Measurements from ENCODE around the gene CADM1. TPM values are rescaled to one million over a fixed set of nuclear protein-coding genes. Genes with fewer than 3 reads are reported as not detected.

CADM1 gene
- total RNA-seq, 4 donors from 2014 or later: 7.4 to 61.5 (median 28.5) TPM

DNA sequence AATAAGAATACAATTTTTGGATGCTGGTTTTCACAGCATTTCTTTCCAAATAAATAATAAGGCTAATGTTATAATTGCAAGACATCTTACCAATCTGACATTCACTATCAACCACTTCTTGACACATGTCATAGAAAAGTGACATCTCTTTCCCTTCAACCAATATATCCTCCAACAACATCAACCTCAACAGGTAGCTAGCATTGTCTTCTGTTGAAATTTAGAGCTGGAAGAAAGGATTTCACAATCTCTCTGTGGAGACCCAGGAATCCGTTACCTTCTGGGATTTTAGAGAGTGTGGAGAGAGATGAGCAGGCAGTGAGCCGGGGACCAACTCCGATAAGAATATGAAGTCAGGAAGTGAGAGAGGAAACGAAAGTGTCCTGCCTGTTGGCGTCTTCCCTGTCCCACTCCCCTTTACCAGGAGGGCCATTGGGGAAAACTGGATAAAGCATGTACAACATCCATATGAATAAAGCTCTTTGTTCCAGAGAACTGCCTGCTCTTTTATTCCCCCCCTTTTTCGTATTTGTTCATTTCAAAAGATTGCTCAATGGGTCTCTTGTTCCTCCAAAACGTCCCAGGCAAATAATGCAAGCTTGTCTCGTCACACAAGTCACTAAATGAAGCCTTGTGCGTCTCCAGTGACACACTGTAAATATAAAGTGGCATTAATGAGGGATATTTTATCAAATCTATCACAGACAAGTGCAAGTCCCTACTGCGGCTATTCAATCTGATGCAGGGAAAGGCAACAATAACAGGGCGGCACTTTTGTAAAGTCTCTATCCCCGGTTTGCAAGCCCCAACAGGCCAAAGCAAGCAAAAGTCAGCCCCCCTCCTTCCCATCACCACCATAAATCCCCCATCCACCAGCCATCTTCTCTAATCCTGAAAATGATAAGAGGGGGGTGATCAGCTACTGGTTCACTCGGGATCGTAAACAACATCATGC lies 3.4 kb downstream of the CADM1 start:
- TF ChIP-seq POLR2A (IDR thresholded peaks at IDR 0.05): no peak
- TF ChIP-seq, protein P1, sequence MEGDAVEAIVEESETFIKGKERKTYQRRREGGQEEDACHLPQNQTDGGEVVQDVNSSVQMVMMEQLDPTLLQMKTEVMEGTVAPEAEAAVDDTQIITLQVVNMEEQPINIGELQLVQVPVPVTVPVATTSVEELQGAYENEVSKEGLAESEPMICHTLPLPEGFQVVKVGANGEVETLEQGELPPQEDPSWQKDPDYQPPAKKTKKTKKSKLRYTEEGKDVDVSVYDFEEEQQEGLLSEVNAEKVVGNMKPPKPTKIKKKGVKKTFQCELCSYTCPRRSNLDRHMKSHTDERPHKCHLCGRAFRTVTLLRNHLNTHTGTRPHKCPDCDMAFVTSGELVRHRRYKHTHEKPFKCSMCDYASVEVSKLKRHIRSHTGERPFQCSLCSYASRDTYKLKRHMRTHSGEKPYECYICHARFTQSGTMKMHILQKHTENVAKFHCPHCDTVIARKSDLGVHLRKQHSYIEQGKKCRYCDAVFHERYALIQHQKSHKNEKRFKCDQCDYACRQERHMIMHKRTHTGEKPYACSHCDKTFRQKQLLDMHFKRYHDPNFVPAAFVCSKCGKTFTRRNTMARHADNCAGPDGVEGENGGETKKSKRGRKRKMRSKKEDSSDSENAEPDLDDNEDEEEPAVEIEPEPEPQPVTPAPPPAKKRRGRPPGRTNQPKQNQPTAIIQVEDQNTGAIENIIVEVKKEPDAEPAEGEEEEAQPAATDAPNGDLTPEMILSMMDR (IDR thresholded peaks at IDR 0.05): no peak
- intact Hi-C loops (cut with DNase I; ENCODE audit: low total_unique reads): no loop called here
- H3K36me3 ChIP-seq: no peaks in the 10 kb centered on the region
- DNase-seq: no peak
- peaks cover 0 to 7% of the 10 kb centered on the region in 2 donors for H3K4me1 ChIP-seq
- peaks cover 0 to 3% of the 10 kb centered on the region in 2 donors for H3K27me3 ChIP-seq
- no peaks in the 10 kb centered on the region for H3K9me3 ChIP-seq
- no peak overlapping the region for H3K4me3 ChIP-seq
- H3K27ac ChIP-seq: no peak overlapping the region

DNA sequence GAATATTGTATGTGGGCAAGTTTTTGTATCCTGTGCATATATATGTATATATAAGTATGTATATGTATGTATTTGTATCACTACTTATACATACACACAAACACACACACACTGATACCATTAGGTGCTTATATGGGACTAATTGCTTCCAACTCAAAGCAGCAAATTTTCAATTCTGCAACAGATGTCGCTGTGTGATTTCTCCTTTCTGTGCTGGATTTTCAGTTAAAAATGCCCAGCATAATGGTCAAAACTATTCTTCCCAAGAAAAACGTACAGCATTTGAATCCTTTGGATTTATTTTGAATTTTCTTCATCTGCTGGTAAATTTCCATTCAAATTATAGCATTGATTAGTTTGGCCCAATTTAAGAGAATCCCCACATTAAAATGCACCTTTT lies 4.3 kb downstream of the CADM1 start:
- no peak for DNase-seq
- no peak overlapping the region for H3K27ac ChIP-seq
- H3K4me3 ChIP-seq: no peak overlapping the region
- H3K36me3 ChIP-seq: no peaks in the 10 kb centered on the region
- H3K4me1 ChIP-seq: peaks cover 0 to 7% of the 10 kb centered on the region in 2 donors
- H3K27me3 ChIP-seq: peaks cover 0 to 3% of the 10 kb centered on the region in 2 donors
- H3K9me3 ChIP-seq: no peaks in the 10 kb centered on the region
- TF ChIP-seq POLR2A (IDR thresholded peaks at IDR 0.05): no peak
- TF ChIP-seq, protein P1 (IDR thresholded peaks at IDR 0.05): no peak
- intact Hi-C loops (cut with DNase I; ENCODE audit: low total_unique reads): no loop called here

DNA sequence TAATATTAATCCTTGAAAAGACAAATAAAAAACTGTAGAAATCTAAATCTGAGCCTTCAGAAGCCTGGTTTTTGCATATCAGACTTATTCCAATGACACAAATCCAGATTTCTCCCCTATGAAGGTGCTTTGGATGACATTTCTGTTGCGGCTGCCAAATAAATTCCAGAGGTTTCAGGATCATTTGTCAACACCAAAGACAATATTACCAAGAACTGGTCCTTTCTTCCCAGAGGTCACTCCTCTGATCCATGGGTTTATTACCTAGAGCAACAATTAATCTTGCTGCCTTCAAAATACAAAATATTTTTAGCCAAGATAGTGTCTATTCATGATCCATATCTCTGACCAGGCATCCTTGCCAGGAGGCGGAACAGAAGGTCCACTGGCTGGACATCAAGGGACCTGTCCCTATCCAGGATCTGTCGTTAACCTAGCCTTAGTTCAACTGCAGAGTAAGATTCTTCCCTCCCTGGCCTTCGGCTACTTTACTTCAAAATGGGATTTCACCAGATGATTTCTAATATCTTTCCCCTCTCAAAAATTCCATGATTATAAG lies 4.9 kb downstream of the CADM1 start:
- intact Hi-C loops (cut with DNase I; ENCODE audit: low total_unique reads): no loop called here
- TF ChIP-seq POLR2A (IDR thresholded peaks at IDR 0.05): no peak
- TF ChIP-seq, protein P1 (IDR thresholded peaks at IDR 0.05): no peak
- H3K4me1 ChIP-seq: peaks cover 0 to 7% of the 10 kb centered on the region in 2 donors
- H3K27ac ChIP-seq: no peak overlapping the region
- H3K4me3 ChIP-seq: no peak overlapping the region
- no peaks in the 10 kb centered on the region for H3K9me3 ChIP-seq
- H3K36me3 ChIP-seq: no peaks in the 10 kb centered on the region
- DNase-seq: no peak
- peaks cover 0 to 3% of the 10 kb centered on the region in 2 donors for H3K27me3 ChIP-seq

DNA sequence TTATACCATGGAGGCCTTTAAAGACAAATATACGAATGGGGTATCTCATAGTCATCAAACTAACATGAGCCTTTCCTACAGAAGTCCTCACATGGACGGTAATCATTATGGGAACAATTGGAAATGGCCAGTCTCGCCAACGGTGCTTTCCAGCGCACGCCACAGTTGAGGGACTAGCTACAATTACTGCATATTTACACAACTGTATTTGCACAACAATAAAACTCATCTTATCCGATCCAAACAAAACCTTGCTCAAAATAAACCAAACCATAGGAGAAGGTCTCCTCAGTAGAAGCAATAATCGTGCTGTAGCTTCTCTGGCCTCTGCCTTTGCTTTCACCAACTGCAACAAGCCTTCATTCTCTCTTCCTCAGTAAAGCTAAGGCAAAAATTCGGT lies 5.9 kb downstream of the CADM1 start:
- TF ChIP-seq POLR2A (IDR thresholded peaks at IDR 0.05): no peak
- TF ChIP-seq, protein P1 (IDR thresholded peaks at IDR 0.05): no peak
- H3K4me3 ChIP-seq: no peak overlapping the region
- H3K27me3 ChIP-seq: peaks cover 0 to 3% of the 10 kb centered on the region in 2 donors
- no peak for DNase-seq
- H3K36me3 ChIP-seq: no peaks in the 10 kb centered on the region
- H3K9me3 ChIP-seq: no peaks in the 10 kb centered on the region
- intact Hi-C loops (cut with DNase I; ENCODE audit: low total_unique reads): no loop called here
- H3K27ac ChIP-seq: no peak overlapping the region
- H3K4me1 ChIP-seq: peaks cover 0 to 7% of the 10 kb centered on the region in 2 donors

DNA sequence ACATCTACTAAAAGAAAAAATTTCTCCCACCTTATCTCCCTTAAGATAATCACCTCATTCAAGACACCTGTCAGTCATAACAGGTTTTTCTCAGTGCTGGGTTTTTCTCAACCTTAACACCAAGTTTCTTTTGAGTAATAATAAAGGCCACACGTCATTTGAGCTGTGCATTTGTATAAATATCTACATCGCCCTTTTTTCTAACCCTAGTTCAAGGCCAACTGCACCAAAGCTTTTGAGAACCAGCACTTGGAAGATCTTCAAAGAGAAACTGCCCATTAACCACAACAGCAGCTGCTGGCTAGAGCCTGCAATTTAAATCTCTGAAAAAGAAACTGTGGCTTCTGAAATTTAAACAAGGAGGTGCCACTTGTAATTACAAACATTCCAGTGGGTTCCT lies 6.9 kb downstream of the CADM1 start:
- H3K27me3 ChIP-seq: peaks cover 0 to 3% of the 10 kb centered on the region in 2 donors
- H3K27ac ChIP-seq: no peak overlapping the region
- intact Hi-C loops (cut with DNase I; ENCODE audit: low total_unique reads): no loop called here
- peaks cover 0 to 2% of the 10 kb centered on the region in 2 donors for H3K4me1 ChIP-seq
- H3K4me3 ChIP-seq: no peak overlapping the region
- no peaks in the 10 kb centered on the region for H3K36me3 ChIP-seq
- TF ChIP-seq POLR2A (IDR thresholded peaks at IDR 0.05): no peak
- TF ChIP-seq, protein P1 (IDR thresholded peaks at IDR 0.05): no peak
- DNase-seq: no peak
- no peaks in the 10 kb centered on the region for H3K9me3 ChIP-seq
